GM18505 (cell line): ENCODE measurements around the gene POLDIP3.
"Not testable (repeated sequence)": the region's sequence is repeated elsewhere in the genome, so short reads cannot be mapped to it uniquely, and the experiment has no call there.

Experiments
- ATAC-seq: cut with Tn5 transposase; IDR thresholded peaks from one replicate; pipeline ENCODE4 v1.9.1; 2021; ENCODE audit not compliant: unreplicated experiment
- POLR2A ChIP-seq: IDR thresholded peaks from 4 replicates; pipeline ENCODE4 v1.6.1; 2011; ENCODE audit warnings: borderline replicate concordance; ENCODE audit not compliant: insufficient read depth, insufficient read length; ENCODE audit errors: extremely low read depth

Gene POLDIP3

DNA sequence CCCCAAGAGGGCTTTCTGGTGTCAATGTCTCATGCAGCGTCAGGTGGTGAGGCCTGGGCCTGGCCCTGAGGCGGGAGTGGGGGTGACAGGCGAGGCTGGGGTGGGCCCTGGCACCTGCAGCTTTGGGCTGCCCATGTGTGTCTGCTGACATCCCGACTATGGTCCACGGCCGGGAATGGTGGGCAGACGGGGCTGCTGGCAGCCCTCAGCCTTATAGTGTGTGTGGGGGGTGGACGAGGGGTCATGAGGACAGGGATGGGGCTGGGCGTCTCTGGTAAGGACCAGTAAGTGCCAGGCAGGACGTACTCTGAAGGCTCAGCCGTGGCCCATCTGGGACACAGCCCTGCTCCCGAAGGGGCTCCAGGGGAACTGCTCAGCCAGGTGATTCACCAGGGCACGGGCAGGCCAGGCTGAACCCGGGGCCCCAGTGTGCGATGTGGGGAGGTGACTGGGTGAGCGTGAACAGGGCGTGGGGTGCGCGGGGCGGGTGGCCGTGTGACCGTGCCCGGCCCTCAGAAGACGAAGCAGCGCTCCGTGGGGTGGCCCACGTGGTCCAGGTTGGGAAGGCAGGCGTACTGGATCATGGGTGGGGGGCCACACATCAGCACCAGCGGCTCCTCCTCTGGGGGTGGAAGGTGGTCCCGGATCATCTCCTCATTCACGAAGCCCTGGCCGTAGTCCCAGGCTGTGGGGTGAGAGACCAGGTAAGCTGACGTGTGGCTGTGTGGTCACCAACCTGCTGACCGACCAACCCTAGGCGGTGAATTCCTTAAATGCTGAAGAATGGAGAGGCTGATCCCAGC is 4.8 kb upstream of the POLDIP3 start:
- no peak for ATAC-seq
- no peak for TF ChIP-seq POLR2A

- ATAC-seq = no peak
- TF ChIP-seq POLR2A = no peak
These were observed 2.7 kb upstream of the POLDIP3 start for GRCh38 chr22:42617155-42617983.

DNA sequence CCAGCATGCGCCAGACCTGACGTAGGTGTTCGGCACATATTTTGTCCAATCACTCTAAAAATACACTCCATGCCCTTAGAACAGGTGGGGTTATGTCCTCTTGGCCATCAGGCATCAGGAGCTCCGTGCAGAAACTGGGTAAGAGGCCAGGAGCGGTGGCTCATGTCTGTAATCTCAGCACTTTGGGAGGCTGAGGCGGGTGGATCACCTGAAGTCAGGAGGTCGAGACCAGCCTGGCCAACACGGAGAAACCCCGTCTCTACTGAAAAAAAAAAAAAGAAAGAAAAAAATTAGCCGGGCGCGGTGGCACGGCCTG is 1.1 kb upstream of the POLDIP3 start:
- ATAC-seq = not testable (repeated sequence)

DNA sequence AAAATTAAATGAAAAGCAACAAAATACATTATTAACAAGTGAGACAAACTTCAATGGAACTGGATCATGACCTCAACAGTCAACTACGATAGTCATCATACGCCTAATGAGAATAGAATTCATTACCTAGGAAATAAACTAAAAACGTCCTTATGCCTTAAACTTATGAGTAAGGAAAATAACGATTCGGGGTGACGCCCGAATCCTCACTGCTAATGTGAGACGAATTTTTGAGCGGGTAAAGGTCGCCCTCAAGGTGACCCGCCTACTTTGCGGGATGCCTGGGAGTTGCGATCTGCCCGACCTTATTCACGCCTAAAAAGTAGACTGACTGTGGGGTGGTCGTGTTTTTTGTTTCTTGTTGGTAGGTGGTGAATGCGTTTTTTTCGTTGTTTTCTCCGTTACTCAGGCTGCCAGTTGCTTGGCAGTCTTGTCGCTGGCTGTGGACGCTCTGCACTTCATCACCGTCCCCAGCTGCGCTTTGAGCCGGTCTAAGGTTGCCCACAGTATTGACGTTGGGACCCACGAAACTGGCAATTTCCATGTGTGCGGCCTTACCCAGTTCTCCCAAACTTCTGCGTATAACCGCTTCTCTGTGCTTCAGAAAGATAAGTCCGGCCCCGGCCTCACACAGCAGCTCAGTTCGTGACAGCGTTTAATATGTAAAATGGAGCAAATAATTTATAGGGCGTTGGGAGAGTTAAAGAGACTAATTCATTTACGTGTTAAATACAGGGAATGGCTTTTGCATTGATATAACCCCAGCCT is 593 bp upstream of the POLDIP3 start:
- peak; percentile 100 for TF ChIP-seq POLR2A
- ATAC-seq = peak; percentile 55

- no peak for TF ChIP-seq POLR2A
These were observed 796 bp downstream of the POLDIP3 start for GRCh38 chr22:42613872-42614301.

GRCh38 chr22:42612336-42612735 is 2.3 kb downstream of the POLDIP3 start:
- ATAC-seq = no peak

More at GRCh38 chr22:42613872-42614301, 796 bp downstream of the POLDIP3 start:
- ATAC-seq = no peak

GRCh38 chr22:42611051-42611450 is 3.6 kb downstream of the POLDIP3 start:
- ATAC-seq = no peak
- TF ChIP-seq POLR2A = no peak

More at GRCh38 chr22:42612336-42612735, 2.3 kb downstream of the POLDIP3 start:
- TF ChIP-seq POLR2A = no peak

GRCh38 chr22:42610186-42610585 is 4.5 kb downstream of the POLDIP3 start:
- TF ChIP-seq POLR2A = no peak
- ATAC-seq = no peak

- ATAC-seq = no peak
- no peak for TF ChIP-seq POLR2A
These were observed 5.8 kb downstream of the POLDIP3 start for GRCh38 chr22:42608823-42609361.

DNA sequence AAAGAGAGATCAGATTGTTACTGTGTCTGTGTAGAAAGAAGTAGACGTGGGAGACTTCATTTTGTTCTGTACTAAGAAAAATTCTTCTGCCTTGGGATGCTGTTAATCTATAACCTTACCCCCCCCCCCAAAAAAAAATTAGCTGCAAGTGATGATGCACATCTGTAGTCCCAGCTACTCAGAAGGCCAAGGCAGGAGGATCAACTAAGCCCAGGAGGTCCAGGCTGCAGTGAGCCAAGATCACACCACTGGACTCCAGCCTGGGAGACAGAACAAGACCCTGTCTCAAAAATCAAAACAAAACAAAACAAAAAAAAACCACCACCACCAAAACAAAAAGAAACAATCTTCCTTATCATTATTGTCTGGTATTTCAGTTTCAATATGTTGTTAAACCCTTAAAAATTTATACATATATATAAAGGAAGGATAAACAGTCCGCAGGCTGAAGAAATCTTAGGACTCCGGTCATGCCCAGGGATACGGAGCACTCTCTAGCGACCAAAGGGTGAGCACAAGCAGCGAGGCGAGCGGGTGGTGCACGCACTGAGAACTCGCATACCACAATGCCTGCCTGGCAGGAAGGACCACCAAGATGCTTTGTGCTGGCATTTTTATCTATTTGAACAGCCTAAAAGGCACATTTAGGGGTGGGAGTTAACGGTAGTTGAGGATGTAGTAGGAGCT is 6.4 kb downstream of the POLDIP3 start:
- no peak for ATAC-seq

GRCh38 chr22:42607641-42608040 is 7.0 kb downstream of the POLDIP3 start:
- ATAC-seq = not testable (repeated sequence)

More for the DNA sequence above, 6.4 kb downstream of the POLDIP3 start:
- no peak for TF ChIP-seq POLR2A

DNA sequence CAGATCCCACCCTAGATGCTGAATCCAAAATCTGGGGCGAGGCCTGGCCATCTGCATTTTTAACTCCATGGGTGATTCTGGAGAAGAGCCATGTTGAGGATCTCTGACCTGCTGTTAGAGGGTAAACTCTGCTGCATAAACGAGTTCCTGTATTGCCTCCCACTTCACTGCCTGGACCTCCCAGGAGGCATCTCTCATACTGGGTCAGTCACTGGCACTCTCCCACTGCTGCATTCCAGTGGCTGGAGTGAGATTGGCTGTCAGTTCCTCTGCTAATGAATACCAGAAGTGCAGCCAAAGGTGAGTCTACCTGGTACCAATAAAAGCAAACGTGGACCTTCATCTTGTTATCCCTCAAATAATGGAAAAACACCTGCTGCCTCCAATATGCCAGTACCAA is 10.3 kb downstream of the POLDIP3 start:
- no peak for TF ChIP-seq POLR2A
- no peak for ATAC-seq

GRCh38 chr22:42603427-42603826 is 11.3 kb downstream of the POLDIP3 start:
- no peak for ATAC-seq
- no peak for TF ChIP-seq POLR2A
